Body of pancreas (tissue), 4 donors: ENCODE results near the gene KNSTRN.

Experiments used
- CTCF ChIP-seq, 7 experiments: fragments of 450-650 bp in 4 of 7; fragments of 200-600 bp in 3 of 7; sonication (generic) in 3 of 7; IDR thresholded peaks; one replicate each; pipeline ENCODE4 v1.5.1; 2016 to 2019; ENCODE audit warnings: antibody characterized with exemption in 7 of 7
- POLR2A ChIP-seq, 3 donors: fragments of 450-650 bp; IDR thresholded peaks; one replicate each; pipeline ENCODE4 v1.6.1; 2016; ENCODE audit warnings: antibody characterized with exemption in 3 of 3, mild to moderate bottlenecking in 2 of 3

GRCh38 chr15:40342416-40343320 lies 39.9 kb upstream of the KNSTRN start:
- no peak for TF ChIP-seq CTCF (IDR thresholded peaks at IDR 0.05)
- TF ChIP-seq POLR2A (IDR thresholded peaks at IDR 0.05): no peak
